ENCODE measurements around the gene CCDC179.

The CCDC179 gene

DNA sequence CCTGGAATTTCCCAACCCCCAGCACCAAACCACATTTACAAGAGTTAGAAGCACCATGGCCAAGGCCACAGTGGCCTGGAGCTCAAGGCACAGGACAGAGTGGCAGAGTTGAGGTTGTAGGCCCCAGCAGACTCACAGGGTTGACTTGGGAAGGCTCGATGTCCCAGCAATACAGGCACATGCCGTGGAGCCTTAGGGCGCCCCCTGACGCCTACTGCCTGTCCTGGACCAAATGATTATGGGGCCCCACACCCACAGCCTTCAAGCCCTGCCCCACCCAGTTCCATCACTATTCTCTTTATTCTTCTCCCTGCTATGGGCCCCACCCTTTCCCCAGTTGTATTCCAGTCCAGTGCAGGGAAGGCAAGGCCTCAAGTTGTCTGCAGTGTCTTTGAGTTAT lies at the start of gene CCDC179:
CCDC179 (minus strand) TSS at position 234 of the 400 bp plus-strand sequence; CDS start at position 181, 53 bp downstream.
- no peak for DNase-seq

DNA sequence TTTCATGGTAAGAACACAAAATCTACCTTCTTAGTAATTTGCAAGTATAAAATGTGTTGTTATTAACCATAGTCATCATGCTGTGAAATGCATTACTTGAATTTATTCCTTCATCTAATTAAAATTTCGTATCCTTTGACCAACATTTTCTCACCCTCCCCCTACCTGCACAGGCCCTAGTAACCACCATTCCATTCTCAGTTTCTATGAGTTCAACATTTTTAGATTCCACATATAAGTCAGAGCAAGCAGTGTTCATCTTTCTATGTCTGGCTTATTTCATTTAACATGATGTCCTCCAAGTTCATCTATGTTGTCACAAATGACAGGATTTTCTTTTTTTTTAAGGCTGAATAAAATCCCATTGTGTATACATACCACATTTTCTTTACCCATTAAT lies 43.5 kb upstream of the CCDC179 start:
- DNase-seq: no peak

DNA sequence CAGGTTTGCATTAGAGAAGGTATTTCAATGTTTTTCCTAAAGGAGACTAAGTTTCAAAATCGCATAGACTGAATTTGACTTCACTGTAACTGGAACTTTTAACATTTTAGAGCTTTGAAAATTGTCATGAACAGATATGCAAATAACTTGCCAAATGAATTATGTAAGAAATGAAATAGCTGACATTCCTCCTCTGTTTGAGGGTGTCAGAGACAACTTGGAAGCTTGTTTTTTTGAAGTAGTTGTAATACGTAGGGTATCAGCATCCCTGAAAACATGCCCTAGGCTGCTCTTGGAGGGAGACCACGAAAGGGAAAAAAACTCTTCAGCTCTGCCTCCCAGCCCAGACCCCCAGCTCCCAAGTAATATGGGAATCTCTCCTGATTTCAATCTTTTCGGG lies 41.3 kb upstream of the CCDC179 start:
- no peak for DNase-seq

DNA sequence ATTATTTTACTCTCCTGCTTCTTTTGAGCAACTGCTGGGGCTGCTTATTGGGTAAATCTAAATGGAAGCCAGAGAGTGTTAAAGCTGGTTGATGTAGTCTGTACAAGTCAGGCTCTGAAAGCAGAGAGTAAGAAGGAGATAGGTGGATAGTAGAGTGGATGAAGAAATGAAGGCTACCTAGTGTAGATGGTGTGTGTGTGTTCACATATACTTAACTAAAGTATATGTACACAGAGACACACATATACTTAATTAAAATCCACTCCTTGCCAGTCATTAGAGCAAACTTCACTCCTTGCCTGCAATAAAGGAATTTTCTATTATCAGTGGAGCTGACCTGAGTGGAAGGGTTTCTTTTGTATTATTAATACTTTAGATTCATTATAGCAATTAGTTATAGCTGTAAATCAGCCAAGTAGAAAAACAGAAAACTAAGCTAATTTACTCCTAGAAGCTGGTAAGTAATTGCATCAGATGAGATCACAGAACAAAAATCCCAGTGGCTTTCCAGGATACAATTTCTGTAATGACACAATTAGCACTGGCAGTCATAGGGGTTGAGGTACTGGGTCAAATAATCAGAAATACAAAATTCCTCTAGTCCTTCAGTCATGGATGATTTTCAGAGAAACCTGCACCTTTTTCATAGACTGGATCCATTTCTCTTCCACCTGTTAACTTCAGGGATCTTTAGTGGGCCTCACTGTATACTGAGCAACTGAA lies 40.7 kb upstream of the CCDC179 start:
- no peak for DNase-seq

DNA sequence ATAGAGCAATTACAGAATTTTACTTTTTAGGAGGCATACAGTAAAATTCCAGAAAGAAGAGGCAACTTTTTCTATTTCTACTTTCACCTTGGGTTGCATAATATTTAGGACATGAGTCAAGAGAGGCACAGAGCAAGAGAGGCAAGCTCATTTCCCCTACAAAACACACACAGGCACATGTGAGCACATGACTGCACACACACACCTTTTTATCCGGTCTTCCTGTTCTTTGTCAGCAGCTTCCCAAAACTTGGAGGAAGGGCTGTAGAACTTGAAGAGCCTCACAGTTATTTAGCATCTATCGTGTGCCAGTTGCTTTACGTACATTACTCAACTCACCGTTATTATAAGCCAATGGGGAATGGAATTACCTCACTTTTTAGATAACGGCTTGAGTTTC lies 37.8 kb upstream of the CCDC179 start:
- no peak for DNase-seq

DNA sequence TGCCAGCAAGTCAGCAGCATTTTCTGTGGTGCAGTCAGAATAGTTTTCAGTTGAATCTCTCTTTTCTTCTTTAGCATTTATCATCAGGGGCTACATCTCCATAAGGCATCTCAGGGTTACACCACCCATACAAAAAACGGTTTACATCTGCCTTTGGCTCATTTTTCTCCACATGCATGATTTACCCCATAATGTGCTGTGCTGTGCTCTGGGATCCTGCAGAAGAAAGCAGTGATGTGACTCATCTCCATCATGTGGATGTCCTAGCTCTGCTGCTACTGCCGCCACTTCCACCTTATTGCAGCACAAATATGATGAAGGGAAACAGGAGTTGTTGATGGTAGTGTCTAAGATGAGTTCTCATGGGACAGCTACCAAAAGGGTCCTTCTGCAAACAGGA lies 30.0 kb upstream of the CCDC179 start:
- no peak for DNase-seq

DNA sequence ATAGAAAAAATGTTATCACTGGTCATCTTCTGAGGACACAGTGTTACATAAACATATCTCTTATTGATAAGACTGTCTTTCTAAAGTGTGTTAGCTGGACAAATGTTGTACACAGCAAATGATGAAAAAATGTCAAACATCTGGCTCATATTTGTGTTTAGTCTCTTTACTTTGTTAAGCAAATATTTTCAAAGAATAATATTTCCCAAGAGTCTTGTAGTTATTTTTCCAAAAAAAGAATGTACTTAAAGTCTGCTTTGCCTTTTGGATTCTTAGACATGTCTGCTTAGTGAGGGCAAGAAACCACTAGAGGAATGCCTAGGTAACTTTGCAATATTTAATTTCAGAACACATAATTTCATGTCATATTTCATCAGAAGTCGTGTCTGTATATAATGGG lies 23.9 kb upstream of the CCDC179 start:
- DNase-seq: no peak

DNA sequence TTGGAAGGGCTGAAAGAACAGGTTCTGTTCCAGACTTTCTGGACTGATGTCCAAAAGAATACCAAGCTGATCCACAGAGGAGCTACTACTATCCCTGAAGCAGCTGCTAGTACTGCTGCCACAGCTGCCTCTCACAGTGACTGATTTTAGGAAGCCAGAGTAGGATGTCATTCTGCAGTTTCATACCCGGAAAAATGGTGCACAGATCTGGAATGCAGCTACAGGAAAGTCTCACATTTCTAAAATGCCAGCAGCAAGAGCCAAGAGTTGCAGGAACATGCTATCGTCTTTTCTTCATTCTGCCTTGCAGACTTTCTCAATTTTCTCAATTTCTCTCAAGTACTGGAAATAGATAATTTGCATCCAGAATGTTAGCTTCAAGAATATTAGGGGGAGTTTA lies 19.4 kb upstream of the CCDC179 start:
- no peak for DNase-seq

DNA sequence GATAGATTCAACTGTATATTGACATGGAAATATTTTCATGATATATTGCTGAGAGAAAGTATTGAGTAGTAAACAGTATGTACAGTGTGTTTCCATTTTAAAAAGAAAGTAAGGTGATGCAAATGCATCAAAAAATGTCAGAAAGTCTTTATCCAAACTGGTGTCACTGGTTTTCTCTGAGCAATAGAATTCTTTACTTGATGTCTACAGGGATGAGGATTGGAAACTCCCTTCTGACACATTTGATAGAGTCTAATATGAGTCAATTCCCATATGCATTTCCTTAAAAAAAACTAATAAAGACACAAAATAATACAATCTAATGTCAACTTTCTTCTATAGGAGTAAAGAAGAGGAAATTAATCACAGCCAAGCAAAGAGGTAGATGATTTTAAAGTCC lies 18.3 kb upstream of the CCDC179 start:
- no peak for DNase-seq

DNA sequence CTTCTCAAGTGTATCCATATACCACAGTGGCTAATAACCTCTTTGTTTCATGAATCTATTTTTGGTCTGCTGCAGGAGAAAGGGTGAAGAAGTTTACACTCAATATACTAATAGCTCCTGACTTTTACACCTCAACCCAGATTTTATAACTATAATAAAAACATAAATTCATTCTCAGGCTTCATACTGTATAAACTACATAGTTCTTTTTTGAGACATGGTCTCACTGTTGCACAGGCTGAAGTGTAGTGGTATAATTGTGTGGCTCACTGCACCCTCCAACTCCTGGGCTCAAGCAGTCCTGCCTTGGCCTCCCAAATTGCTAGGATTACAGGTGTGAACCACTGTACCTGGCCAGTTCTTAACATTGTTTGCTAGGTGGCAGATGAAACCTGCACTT lies 17.8 kb upstream of the CCDC179 start:
- no peak for DNase-seq

DNA sequence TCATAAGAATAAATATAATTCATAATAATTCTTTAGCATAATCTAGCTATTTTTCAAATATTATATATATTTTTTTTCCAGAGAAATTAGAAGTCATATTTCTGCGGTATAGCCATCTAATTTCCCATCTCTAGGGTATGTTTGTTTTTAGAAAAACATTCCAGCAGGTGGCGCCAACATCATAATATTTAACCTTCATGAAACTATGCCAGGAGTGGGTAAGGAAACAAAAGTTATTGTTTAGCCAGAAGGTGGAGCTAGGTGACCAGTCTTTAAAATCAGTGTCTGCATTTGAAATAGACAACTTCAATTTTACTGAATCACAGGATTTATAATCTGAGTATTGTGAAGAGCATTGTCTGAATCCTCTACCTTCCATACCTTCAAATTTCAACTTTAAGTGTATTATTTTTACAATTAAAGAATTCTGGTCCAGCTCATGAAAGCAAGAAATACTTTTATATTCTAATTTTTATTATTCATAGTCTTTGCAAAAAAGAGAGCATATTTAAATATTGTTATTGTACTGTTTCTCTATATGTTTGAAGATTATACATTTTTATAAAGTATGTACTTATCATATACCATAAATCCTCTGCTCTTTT lies 15.7 kb upstream of the CCDC179 start:
- peak; percentile 61 for DNase-seq

DNA sequence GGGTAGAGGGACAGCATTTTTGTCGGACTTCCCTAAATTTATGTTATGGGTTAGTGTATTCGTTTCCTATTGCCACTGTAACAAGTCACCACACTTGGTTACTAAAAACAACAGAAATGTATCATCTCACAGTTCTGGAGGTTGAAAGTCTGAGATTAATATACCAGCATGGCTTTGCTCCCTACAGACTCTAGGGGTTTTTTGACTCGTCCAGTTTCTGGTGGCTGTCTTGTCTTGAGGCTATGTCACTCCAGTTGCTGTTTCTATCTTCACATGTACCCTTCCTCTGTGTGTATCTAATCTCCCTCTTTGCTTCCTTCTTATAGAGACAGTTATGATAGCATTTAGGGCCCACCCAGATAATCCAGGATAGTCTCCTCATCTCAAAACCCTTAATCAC lies 9.1 kb upstream of the CCDC179 start:
- DNase-seq: no peak

DNA sequence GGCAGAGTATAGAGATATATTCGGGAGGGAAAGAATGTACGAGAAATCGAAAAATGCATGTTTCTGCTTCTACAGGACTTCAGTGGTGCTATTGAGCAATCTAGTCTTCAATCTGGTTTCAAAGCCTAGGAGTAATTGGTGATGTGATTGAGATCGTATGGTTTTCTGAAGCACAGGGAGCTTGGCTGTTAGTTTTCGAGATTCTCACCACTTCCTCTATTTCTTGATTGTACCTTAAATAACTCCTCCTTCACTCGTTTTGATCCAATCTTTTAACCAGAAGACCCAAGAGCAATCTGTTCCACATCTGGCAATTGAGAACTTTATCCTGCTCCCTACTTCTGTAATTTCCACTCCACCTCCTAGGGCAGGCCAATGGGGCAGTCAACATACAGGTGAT lies 518 bp downstream of the CCDC179 start:
- DNase-seq: no peak

DNA sequence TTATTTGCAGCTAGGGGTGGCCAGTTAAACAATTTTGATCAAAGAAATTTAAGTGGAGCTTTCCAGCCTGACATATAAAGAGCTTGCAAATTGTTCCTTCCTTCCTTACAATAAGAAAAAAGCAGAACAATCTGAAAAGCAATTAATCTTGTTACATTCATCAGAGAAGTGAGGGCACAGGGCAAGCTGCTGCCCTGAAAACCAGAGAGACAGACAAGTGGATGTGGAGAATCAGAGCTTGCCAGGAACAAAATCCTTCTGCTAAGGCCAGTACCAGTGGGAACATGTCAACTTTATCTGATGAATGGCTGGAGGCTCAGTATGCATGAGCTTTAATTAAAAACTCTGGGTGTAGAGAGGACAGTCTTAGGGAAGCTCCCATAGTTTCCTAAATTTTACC lies 8.8 kb downstream of the CCDC179 start:
- no peak for DNase-seq

DNA sequence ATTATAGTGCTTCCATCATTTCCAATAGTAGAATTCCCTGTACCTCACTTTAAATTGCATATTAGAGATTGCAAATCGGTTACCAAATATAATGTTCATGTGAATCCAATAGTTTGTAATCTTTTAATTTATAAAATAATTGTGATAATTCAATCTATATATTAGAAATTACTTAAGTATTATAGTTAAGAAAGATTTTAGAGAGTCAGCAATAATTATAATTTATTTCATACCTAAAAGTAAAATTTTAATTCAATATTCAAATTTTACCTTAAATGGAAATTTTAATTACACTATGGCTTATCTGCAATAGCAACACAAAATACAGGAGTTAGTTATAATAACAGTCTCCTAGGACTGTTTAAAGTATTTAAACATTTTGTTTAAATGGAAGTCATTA lies 13.5 kb downstream of the CCDC179 start:
- no peak for DNase-seq

DNA sequence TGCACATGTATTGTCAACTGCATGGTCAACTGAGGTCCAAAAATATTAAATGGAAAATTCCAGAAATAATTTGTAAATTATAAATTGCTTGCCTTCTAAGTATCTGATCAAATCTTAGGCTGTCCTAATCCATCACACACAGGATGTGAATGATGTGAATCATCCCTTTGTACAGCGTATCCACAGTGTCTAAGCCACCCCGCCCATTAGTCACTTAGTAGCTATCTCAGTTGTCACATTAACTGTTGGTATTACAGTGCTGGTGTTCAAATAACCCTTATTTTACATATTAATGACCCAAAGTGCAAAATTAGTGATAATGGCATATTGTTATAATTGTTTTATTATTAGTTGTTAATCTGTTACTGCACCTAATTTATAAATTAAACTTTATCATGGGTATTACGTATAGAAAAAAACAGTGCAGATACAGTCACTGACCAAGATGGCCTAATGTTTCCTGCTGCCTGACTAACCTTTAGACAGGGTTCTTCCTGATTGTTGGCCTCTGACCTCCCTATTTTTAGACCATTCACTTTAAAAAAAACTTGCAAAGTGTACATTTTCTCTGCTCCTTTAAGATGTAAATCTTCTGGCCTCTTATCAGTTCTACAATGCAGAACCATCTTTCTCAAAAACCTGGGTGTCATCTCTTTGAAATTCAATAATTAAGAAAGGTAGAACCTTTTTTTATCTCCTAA lies 27.8 kb downstream of the CCDC179 start:
- no peak for DNase-seq

DNA sequence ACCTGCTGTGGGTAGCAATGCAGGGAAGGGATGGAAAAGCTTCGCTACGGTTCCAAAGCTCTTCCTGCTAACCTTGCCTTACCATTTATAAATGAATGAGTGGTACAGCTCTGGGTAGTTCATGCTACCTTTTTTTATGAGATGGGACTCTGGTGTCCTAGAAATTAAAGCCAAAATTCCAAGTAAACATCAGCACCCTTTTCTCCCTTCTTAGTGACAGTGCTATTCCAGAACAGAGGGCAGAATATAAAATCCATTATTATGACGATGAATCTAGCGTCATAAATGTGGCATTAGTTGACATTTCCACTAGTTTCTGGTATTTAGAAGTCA lies 30.2 kb downstream of the CCDC179 start:
- no peak for DNase-seq

DNA sequence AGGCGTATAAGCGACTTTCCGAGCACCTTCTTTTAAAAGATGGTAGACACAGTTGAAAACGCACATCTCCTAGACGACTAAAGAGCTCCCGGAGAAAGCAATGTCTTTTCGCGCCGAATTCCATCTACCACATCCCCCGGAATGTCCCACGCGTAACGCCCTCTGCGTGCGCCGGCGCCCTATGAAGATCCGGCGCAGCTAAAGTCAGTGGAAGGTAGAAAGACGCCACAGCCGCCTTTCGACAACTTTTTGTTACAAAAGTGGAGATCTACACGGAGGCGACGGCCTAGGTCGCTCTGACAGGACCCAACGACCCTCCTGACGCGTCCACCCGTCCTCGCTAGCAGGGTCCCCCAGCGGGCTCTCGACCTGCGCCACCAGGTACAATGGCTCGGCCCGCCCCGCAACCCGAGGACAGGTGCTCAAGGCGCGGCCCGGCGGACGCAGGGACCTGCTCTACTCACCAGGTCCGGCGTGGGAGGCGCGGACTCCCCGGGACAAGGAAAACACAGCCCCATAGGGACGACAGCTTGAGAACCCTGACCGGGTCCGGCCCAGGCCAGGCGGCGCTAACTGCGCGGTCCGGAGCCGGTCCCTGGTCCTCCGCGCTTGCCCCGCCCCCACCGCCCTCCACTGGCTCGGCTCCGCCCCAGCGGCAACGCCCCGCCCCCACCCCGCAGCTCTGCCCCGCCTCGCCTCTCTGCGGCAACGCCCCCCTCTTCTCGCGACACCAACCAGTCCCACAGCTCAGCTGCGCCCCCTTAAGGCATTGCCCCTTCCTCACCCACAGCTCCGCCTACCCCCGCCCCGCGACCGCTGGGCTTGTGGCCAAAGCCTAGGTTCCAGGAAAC lies 30.8 kb downstream of the CCDC179 start, which contains the start of gene SVIP:
SVIP (minus strand) TSS at position 571 of the 851 bp plus-strand sequence; CDS start at position 518, 53 bp downstream.
- DNase-seq: peak; percentile 86

DNA sequence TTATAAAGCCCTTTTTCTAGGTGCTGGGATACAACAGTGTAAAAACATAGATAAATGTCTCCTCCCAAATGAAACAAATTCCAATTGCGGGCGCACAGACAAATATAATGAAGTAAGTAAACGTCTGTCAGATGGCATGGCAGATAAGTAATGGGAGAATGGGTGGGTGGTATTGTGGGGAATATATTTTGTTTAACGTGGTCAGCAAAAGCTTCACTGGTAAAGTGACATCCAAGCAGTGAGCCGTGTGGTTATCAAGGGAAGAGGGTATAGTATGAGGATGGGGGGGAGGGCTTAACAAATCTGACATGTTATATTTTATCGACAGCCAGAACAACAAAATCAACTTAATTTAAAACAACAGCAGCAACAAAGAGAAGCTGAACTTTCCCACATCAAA lies 31.9 kb downstream of the CCDC179 start:
- DNase-seq: no peak

DNA sequence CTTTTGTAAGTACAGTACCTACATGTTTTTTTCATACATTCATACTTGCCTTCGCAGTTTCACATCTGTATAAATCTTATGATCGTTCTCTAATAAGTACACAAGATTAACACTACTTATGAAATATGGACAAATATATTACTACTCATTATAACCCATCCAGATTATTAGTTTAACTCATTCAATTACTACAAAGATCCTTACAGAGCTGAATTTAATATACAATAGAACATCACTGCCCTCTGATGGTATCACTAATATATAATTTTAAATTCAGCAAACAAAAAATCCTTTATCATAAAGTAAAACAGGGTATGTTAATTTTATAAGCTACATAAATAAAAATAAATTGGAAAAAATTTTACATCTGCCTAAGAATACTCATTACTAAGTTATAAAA lies 38.1 kb downstream of the CCDC179 start:
- no peak for DNase-seq

DNA sequence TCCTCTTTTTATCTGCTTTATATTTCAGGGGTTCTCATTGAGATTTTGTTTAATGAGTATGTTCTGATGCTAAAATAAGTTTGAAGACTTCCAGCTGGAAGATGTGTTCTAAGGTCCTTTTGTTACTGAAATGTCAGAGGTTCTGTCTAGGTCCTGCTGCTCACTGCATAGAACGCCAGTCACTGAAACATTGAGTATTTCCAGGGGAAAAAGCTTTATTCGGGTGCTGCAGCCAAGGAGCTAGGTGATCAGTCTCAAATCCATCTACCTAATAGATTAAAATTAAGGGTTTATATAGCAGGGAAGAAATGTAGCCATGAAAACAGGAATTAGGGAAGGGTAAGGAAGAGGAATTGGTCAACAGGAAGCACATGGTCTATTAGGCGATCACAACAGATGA lies 50.4 kb downstream of the CCDC179 start:
- no peak for DNase-seq

DNA sequence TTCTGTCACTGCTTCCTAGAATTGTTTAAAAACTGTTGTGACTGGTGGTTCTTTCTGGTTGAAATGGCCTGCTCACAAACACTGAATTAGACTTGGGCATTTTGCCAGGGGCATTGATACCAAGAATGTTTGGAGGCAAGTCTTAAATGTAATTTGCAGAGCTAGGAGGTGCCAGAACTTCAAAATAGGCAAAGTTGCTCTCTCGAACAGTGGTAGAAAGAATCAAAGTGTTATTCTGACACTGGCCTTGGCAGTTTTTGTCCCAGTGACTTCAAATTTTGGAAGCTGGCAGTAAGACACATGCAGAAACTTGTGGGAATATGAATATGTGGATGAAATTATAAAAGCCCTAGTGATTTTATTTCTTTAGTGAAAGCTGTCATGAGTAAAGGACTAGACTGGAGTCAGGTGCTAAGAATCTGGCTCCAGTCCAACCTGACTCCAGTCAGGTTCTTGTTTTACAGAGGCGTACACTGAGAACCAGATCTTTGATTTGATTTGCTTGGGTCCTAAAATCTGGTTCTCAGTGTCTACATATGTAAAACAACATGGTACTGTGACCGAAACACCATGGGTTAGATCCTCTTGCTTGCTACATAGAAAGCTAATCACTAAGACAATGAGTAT lies 51.6 kb downstream of the CCDC179 start:
- no peak for DNase-seq
